ENCODE measurements around the gene KSR2. TPM values are rescaled to one million over a fixed set of nuclear protein-coding genes. Genes with fewer than 3 reads are reported as not detected.

The KSR2 gene
- total RNA-seq, 1 experiment from 2014 or later = 2.0 TPM

GRCh38 chr12:117835156-117835555, 133.6 kb downstream of the KSR2 start:
- Histone ChIP-seq H3K9me3 (ENCODE audit: insufficient read depth, low read depth) (no peaks in the 10 kb centered on the region), H3K4me3 (no peak overlapping the region), H3F3A (ENCODE audit: insufficient read depth, low read depth) (no peaks in the 10 kb centered on the region), H3K4me1 (replicated peaks; ENCODE audit: insufficient read depth) (no peaks in the 10 kb centered on the region), H3K9me2 (ENCODE audit: insufficient read depth) (no peaks in the 10 kb centered on the region), H3K27me3 (ENCODE audit: insufficient read depth, low read depth) (0 out of 2 replicates have a peak, but pooled peaks cover 5% of the 10 kb centered on the region), H3K27ac (no peak overlapping the region), H3K4me2 (no peak overlapping the region), H3K79me2 (ENCODE audit: low read depth) (no peaks in the 10 kb centered on the region), H3K36me3 (ENCODE audit: low read depth) (no peaks in the 10 kb centered on the region), H2AFZ (no peak overlapping the region), H4K20me1 (ENCODE audit: insufficient read depth) (no peaks in the 10 kb centered on the region)
- CTCF ChIA-PET = no interaction called here
- intact Hi-C loops (cut with micrococcal nuclease; ENCODE audit: unreplicated experiment) = no loop called here
- POLR2A ChIA-PET (ENCODE audit: unreplicated experiment) = no interaction called here
- TF ChIP-seq EZH2 (IDR thresholded peaks at IDR 0.05; ENCODE audit: low read depth) = no peak
- no TSS peak for BruUV-seq (replicated peaks)
- DNase-seq = no peak

- Histone ChIP-seq H3K4me2 (no peak overlapping the region), H3K9me2 (ENCODE audit: insufficient read depth) (no peaks in the 10 kb centered on the region), H3F3A (ENCODE audit: insufficient read depth, low read depth) (no peaks in the 10 kb centered on the region), H3K27me3 (ENCODE audit: insufficient read depth, low read depth) (0 out of 2 replicates have a peak, but pooled peaks cover 5% of the 10 kb centered on the region), H3K4me3 (no peak overlapping the region), H4K20me1 (ENCODE audit: insufficient read depth) (no peaks in the 10 kb centered on the region), H3K36me3 (ENCODE audit: low read depth) (no peaks in the 10 kb centered on the region), H3K9me3 (ENCODE audit: insufficient read depth, low read depth) (peaks cover 6% of the 10 kb centered on the region; the same call in 1 of the 2 replicates), H3K27ac (no peak overlapping the region), H3K79me2 (ENCODE audit: low read depth) (no peaks in the 10 kb centered on the region), H2AFZ (no peak overlapping the region), H3K4me1 (replicated peaks; ENCODE audit: insufficient read depth) (no peaks in the 10 kb centered on the region)
- DNase-seq = peak in 1 of 2 experiments; percentile 52
- ChIA-PET POLR2A (ENCODE audit: unreplicated experiment) (no interaction called here), CTCF (no interaction called here)
- TF ChIP-seq EZH2 (IDR thresholded peaks at IDR 0.05; ENCODE audit: low read depth) = no peak
- TF ChIP-seq, protein P1, sequence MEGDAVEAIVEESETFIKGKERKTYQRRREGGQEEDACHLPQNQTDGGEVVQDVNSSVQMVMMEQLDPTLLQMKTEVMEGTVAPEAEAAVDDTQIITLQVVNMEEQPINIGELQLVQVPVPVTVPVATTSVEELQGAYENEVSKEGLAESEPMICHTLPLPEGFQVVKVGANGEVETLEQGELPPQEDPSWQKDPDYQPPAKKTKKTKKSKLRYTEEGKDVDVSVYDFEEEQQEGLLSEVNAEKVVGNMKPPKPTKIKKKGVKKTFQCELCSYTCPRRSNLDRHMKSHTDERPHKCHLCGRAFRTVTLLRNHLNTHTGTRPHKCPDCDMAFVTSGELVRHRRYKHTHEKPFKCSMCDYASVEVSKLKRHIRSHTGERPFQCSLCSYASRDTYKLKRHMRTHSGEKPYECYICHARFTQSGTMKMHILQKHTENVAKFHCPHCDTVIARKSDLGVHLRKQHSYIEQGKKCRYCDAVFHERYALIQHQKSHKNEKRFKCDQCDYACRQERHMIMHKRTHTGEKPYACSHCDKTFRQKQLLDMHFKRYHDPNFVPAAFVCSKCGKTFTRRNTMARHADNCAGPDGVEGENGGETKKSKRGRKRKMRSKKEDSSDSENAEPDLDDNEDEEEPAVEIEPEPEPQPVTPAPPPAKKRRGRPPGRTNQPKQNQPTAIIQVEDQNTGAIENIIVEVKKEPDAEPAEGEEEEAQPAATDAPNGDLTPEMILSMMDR (conservative IDR thresholded peaks at IDR 0.05) = no peak
- BruUV-seq (replicated peaks) = no TSS peak
- intact Hi-C loops (cut with micrococcal nuclease; ENCODE audit: unreplicated experiment) = no loop called here
These were observed 136.0 kb downstream of the KSR2 start for GRCh38 chr12:117832459-117833457.

DNA sequence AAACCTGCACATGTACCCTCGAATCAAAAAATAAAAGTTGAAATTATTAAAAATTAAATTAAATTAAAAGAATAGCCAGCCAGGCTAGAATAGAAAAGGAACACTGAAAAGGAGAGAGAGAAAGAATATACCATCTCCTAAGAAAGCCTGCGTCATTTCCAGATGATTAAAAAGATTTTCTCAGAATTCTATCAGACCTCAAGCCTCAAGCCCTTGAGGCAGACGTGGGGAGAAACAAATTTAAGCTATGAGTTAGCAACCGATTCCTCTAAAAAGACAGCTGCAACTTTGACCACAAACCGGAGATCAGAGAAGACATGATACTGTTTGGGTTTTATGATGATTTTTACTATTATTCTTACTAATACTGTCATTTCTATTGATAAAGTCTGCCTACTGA, 138.3 kb downstream of the KSR2 start:
- H3K27ac ChIP-seq = no peak overlapping the region
- DNase-seq = no peak
- intact Hi-C loops (cut with micrococcal nuclease; ENCODE audit: unreplicated experiment) = no loop called here
- BruUV-seq (replicated peaks) = no TSS peak
- TF ChIP-seq, protein P1 (conservative IDR thresholded peaks at IDR 0.05) = no peak
- TF ChIP-seq EZH2 (IDR thresholded peaks at IDR 0.05; ENCODE audit: low read depth) = no peak
- H3K9me3 ChIP-seq (ENCODE audit: insufficient read depth, low read depth) = peaks cover 6% of the 10 kb centered on the region; the same call in 1 of the 2 replicates
- no peaks in the 10 kb centered on the region for H3K79me2 ChIP-seq (ENCODE audit: low read depth)
- H3K27me3 ChIP-seq (ENCODE audit: insufficient read depth, low read depth) = 0 out of 2 replicates have a peak, but pooled peaks cover 5% of the 10 kb centered on the region
- no peak overlapping the region for H3K4me2 ChIP-seq
- no peaks in the 10 kb centered on the region for H3K9me2 ChIP-seq (ENCODE audit: insufficient read depth)
- no peaks in the 10 kb centered on the region for H3K4me1 ChIP-seq (replicated peaks; ENCODE audit: insufficient read depth)
- H3K36me3 ChIP-seq (ENCODE audit: low read depth) = no peaks in the 10 kb centered on the region
- H4K20me1 ChIP-seq (ENCODE audit: insufficient read depth) = no peaks in the 10 kb centered on the region
- CTCF ChIA-PET = no interaction called here
- POLR2A ChIA-PET (ENCODE audit: unreplicated experiment) = no interaction called here
- H3F3A ChIP-seq (ENCODE audit: insufficient read depth, low read depth) = no peaks in the 10 kb centered on the region
- no peak overlapping the region for H3K4me3 ChIP-seq
- no peak overlapping the region for H2AFZ ChIP-seq
